ENCODE data around the gene TOMM22.

DNA sequence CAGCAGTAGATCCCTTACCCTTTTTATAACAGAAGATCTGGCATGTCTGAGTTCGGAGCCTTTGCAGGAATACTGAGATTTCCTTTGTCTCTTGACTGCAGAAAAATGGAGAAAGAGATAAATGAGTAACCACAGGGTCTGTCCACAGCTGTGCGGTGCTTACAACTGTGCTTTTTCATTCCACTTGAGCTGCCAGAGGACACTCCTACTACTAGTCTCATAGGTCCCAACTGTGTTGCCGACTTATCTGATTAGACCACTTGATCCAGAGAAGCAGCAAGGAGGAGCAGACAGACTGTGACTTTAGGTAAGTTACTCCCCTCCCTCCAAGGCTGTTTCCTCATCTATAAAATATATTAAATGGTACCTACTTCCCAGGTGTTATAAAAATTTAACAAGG, 43.0 kb upstream of the TOMM22 start:
- TF ChIP-seq CTCF (IDR thresholded peaks at IDR 0.05), result no peak
- TF ChIP-seq, protein P1, sequence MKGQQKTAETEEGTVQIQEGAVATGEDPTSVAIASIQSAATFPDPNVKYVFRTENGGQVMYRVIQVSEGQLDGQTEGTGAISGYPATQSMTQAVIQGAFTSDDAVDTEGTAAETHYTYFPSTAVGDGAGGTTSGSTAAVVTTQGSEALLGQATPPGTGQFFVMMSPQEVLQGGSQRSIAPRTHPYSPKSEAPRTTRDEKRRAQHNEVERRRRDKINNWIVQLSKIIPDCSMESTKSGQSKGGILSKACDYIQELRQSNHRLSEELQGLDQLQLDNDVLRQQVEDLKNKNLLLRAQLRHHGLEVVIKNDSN (CRISPR knock-in tag; IDR thresholded peaks at IDR 0.05), result no peak
- TF ChIP-seq, protein P2, sequence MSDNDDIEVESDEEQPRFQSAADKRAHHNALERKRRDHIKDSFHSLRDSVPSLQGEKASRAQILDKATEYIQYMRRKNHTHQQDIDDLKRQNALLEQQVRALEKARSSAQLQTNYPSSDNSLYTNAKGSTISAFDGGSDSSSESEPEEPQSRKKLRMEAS (CRISPR knock-in tag; IDR thresholded peaks at IDR 0.05), result no peak

Data from WTC11 (cell line).